MG63 (cell line): ENCODE measurements around the gene ERCC3. TPM values are rescaled to one million over a fixed set of nuclear protein-coding genes. Genes with fewer than 3 reads are reported as not detected.

Source experiments
- DNase-seq: peaks from one replicate; pipeline ENCODE4 v3.0.0-alpha.2; 2020
- H3K27me3 ChIP-seq: fragments of 250-450 bp; sonication (Bioruptor Pico); 2 replicates; pipeline ENCODE4 v1.5.1; 2020; ENCODE audit warnings: mild to moderate bottlenecking, moderate library complexity
- H3K36me3 ChIP-seq: fragments of 250-450 bp; sonication (Bioruptor Pico); 2 replicates; pipeline ENCODE4 v1.5.1; 2020; ENCODE audit warnings: mild to moderate bottlenecking, moderate library complexity
- H3K4me3 ChIP-seq: fragments of 250-450 bp; sonication (Bioruptor Pico); 2 replicates; pipeline ENCODE4 v1.5.1; 2020; ENCODE audit warnings: mild to moderate bottlenecking, moderate library complexity
- H3K9me3 ChIP-seq: fragments of 250-450 bp; sonication (Bioruptor Pico); 2 replicates; pipeline ENCODE4 v1.5.1; 2020; ENCODE audit warnings: mild to moderate bottlenecking, moderate library complexity
- total RNA-seq: library from RNA; depleted of rRNA; stranded (reverse); fragments of >200 nt; shearing (Covaris generic); gene quantifications from 2 replicates; pipeline ENCODE4 v1.2.3, GENCODE V29; 2014; ENCODE audit warnings: low replicate concordance; rRNA removed

The ERCC3 gene
- 21.4 and 35.1 TPM in 2 replicates for total RNA-seq

GRCh38 chr2:127293748-127294562, at the start of gene ERCC3:
Gene ERCC3, minus strand, starts transcription at chr2:127294144. Its CDS starts 63 bp downstream, at chr2:127294081.
- DNase-seq = peak; percentile 88
- H3K4me3 ChIP-seq = peak within 1 kb of the TSS; percentile 98
- peaks cover 44% of the 10 kb centered on the region for H3K36me3 ChIP-seq
- no peaks in the 10 kb centered on the region for H3K9me3 ChIP-seq
- no peaks in the 10 kb centered on the region for H3K27me3 ChIP-seq

DNA sequence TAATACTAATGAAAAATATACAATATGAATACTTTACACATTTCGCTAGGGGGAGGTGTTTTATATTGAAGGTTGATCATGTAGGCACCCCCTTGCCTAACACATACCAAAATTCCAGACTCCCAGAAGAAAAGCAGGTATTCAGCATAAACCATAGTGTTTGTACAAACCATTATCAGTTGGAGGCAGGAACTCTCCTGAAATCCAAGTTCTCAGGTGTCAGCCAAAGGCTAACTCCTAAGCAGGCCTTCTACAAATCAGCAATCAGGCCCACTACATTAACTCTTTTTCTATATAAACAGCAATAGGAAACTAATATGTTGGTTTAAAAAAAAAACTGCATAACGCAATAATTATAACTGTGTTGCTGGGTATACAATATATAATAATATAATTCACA, 49.3 kb upstream of the ERCC3 start:
- Histone ChIP-seq H3K27me3 (no peaks in the 10 kb centered on the region), H3K36me3 (peaks cover 12% of the 10 kb centered on the region), H3K9me3 (peaks cover 4% of the 10 kb centered on the region), H3K4me3 (no peak overlapping the region)
- no peak for DNase-seq

DNA sequence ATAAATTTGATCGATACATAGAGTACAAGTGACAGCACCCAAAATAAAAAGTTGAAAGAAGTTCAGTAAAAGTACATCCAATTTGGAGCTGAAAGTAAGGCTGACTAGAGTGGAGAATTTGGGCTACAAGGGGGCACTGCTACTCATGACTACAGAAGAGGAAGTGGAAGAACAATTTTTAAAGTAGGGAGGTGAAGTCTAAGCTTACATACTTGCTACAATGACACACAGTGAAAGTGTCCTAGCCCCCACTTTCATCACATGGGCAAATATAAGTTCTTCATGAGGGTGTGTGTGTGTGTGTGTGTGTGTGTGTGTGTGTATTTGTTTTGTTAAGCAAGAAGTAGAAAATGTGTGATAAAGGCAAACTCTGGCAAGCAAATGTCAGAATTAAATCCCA, 48.2 kb upstream of the ERCC3 start:
- peaks cover 4% of the 10 kb centered on the region for H3K9me3 ChIP-seq
- peaks cover 22% of the 10 kb centered on the region for H3K36me3 ChIP-seq
- no peak for DNase-seq
- H3K27me3 ChIP-seq = no peaks in the 10 kb centered on the region
- no peak overlapping the region for H3K4me3 ChIP-seq

- DNase-seq = no peak
- Histone ChIP-seq H3K9me3 (no peaks in the 10 kb centered on the region), H3K36me3 (peaks cover 16% of the 10 kb centered on the region), H3K4me3 (no peak overlapping the region), H3K27me3 (no peaks in the 10 kb centered on the region)
These were observed 38.4 kb upstream of the ERCC3 start for GRCh38 chr2:127332335-127332734.

DNA sequence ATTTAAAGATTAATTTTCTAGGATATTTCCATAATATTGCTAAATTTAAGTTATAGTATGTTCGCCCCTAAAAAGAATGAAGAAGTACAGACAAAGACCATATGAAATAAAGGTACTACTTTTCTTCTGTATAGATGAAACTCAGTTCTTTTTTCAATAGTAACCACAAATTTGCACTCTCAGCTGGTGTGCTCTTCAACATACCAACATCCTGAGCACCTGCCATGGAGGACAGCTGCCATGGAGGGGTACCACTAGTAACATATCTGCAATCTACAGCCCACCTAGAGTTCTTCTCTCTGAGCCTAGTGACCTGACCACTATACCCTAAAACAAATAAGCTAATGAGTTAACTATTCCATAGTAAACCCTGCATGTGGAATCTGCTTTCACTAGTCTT, 36.8 kb upstream of the ERCC3 start:
- Histone ChIP-seq H3K36me3 (peaks cover 14% of the 10 kb centered on the region; the same call in 1 of the 2 replicates), H3K4me3 (no peak overlapping the region), H3K9me3 (no peaks in the 10 kb centered on the region), H3K27me3 (no peaks in the 10 kb centered on the region)
- no peak for DNase-seq

DNA sequence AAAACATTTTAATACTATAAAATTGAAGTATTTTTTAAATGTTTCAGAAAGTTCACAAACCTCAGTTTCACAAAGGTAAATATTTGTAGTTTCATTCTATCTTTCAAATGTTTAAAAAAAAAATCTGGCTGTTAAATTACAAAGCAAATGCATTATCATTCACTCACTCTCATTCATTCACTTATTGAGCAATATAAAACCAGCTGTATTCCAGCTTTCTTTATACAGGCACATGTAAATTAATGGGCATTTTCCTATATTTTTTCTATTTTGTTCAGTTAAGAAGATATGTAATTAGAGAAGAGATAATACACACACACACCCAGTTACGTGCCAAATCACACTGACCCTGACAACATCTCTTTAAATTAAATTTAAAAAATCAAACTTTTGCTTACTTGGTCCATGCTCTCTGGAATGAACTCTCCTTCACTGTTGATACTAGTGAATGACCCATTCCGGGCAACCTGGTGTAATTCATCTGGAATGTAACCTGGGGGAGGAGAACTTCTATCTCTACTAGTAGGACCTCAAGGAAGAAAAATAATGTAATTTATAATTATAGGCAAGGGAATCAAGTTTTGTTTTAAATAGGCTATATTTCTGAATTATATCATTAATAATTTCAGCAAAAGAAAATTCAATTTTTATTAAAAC, 32.5 kb upstream of the ERCC3 start:
- no peak overlapping the region for H3K4me3 ChIP-seq
- no peaks in the 10 kb centered on the region for H3K9me3 ChIP-seq
- no peaks in the 10 kb centered on the region for H3K27me3 ChIP-seq
- DNase-seq = no peak
- peaks cover 42% of the 10 kb centered on the region for H3K36me3 ChIP-seq

DNA sequence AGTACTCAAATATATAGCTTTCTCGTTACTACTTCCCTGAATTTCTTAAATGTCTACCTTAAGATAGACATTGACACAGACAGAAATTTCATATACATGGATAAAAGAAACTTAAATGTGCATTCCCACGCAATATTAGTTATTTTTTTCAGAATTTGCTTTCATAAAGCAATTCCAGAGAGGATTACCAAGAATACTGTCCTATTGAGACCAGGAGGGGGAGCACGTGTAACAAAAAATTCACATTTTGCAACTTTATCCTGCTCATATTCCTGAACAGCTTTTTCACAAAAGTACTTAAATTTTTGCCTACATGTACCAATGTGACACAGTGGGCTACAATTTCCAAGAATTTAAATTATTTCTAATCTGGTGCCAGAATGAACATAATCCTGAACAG, 30.7 kb upstream of the ERCC3 start:
- Histone ChIP-seq H3K36me3 (peaks cover 58% of the 10 kb centered on the region), H3K9me3 (peaks cover 5% of the 10 kb centered on the region)

GRCh38 chr2:127321303-127321702, 27.4 kb upstream of the ERCC3 start:
- Histone ChIP-seq H3K36me3 (peaks cover 60% of the 10 kb centered on the region), H3K9me3 (peaks cover 5% of the 10 kb centered on the region), H3K4me3 (no peak overlapping the region), H3K27me3 (no peaks in the 10 kb centered on the region)
- no peak for DNase-seq

More for the DNA sequence above, 30.7 kb upstream of the ERCC3 start:
- no peak for DNase-seq
- no peaks in the 10 kb centered on the region for H3K27me3 ChIP-seq
- H3K4me3 ChIP-seq = no peak overlapping the region

DNA sequence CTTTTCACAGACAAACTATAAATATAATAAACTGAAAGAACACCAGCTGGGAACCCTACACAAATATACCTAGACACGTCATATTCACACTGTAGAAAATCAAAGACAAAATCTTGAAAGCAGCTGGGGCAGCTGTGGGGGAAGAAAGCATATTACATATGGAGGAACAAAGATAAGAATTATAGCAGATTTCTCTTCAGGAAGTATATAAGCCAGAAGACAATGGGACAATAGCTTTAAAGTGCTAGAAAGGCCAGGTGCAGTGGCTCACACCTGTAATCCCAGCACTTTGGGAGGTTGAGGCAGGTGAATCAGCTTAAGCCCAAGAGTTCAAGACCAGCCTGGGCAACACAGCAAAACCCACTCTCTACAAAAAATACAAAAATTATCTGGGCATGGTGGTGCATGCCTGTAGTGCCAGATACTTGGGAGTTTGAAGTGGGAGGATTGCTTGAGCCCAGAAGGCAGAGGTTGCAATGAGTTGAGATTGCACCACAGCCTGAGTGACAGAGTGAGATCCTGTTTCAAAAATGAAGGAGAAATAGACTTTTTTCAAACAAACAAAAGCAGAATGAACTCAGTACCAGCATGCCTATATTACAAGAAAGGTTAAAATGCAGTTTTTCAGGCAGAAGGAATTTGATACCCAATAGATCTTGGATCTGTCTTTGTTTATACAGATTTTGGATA, 26.8 kb upstream of the ERCC3 start:
- Histone ChIP-seq H3K27me3 (no peaks in the 10 kb centered on the region), H3K9me3 (peaks cover 5% of the 10 kb centered on the region), H3K4me3 (no peak overlapping the region), H3K36me3 (peaks cover 60% of the 10 kb centered on the region)
- no peak for DNase-seq

DNA sequence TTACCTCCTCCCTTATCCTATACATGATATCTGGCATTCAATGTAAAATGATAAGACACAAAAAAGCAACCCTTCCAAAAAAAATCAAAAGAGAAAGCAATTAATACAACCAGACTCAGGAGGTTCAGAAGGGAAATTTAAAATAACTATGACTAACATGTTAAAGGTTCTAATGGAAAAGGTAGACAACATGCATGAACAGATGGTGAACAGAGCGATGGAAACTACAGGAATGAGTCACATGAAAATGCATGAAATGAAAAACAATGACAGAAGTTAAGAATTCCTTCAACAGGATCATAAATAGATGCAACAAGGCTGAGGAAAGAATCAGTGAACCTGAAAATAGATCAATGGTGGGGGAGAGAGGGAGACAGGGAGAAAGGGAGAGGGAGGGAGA, 26.1 kb upstream of the ERCC3 start:
- Histone ChIP-seq H3K36me3 (peaks cover 62% of the 10 kb centered on the region), H3K4me3 (no peak overlapping the region), H3K9me3 (peaks cover 5% of the 10 kb centered on the region), H3K27me3 (no peaks in the 10 kb centered on the region)
- DNase-seq = no peak

GRCh38 chr2:127314193-127314988, 20.4 kb upstream of the ERCC3 start:
- Histone ChIP-seq H3K9me3 (no peaks in the 10 kb centered on the region), H3K36me3 (peaks cover 37% of the 10 kb centered on the region), H3K4me3 (no peak overlapping the region), H3K27me3 (no peaks in the 10 kb centered on the region)
- DNase-seq = no peak

DNA sequence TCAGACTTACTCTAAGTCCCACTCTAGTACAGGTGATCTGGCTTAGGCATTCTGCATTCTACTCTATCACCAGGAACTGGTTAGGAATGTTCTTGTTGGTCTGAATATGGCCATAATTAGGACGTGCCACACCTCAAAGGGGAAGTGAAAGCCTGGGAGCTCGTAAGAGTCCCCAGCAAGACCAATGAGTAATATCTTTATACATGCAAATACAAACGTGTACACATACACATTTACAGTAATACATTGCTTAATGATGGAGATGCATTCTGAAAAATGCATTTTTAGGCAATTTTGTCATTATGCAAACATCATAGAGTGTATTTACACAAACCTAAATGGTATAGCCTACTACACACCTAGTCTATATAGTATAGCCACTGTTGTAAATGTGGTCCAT, 19.5 kb upstream of the ERCC3 start:
- Histone ChIP-seq H3K27me3 (no peaks in the 10 kb centered on the region), H3K4me3 (no peak overlapping the region), H3K9me3 (no peaks in the 10 kb centered on the region), H3K36me3 (peaks cover 36% of the 10 kb centered on the region)
- no peak for DNase-seq

DNA sequence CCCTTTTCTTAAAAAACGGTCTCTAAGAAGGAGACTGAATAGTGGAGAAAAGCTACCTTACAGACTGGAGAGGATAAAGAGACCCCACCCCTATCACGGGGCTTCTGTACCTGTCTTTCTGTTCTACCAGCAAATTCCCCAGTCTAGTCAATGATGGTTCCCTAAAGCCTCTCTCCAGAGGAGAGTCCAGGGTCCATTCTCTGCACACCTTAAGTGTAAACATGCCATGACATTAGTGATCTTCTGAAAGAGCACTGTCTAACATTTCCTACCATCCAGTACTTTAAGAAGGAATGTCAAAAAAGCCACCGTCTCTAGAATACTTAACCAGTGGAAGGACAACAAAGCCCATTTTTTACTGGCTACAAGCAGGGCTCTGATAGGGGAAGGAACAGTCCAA, 17.0 kb upstream of the ERCC3 start:
- DNase-seq = no peak
- Histone ChIP-seq H3K9me3 (no peaks in the 10 kb centered on the region), H3K27me3 (no peaks in the 10 kb centered on the region), H3K36me3 (peaks cover 37% of the 10 kb centered on the region), H3K4me3 (no peak overlapping the region)

DNA sequence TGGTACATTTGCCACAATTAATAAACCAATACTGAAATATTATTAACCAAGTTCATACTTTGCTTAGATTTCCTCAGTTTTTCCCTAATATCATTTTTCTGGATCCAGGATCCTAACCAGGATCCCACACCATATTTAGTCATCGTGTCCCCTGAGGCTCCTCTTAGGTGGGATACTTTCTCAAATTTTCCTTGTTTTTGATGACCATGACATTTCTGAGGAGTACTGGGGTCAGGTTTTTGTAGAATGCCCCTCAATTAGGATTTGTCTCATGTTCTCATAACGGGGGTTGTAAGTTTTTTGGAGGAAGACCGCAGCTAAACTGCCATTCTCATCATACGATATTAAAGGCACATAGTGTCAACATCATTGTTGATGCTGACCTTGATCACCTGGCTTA, 15.5 kb upstream of the ERCC3 start:
- DNase-seq = no peak
- Histone ChIP-seq H3K36me3 (peaks cover 31% of the 10 kb centered on the region), H3K4me3 (no peak overlapping the region), H3K27me3 (no peaks in the 10 kb centered on the region), H3K9me3 (no peaks in the 10 kb centered on the region)

DNA sequence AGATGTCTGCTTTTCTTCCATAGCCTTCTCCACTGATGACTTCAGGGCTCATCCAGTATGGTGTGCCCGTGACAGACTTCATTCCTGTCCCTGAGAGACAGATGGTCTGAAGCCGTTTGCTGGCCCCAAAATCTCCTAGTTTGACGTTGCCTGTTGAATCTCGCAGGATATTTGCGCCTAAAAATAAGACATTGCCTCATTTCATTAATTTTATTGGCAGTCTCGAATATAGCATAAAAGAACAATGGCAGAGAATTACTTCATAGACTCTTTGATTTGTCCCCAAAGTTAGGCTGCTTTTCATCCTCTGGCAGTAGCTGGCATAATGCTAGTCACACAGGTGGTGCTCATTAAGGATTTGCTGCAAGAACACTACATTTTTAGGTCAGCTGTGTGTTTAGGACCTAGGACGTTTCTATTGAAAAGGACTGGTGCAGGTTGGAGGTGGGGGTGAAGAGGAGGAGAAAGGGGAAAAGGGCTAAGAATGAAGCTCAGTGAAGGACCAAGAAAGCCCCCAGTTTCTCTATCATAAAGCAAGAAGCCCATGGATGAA, 14.7 kb upstream of the ERCC3 start:
- no peak overlapping the region for H3K4me3 ChIP-seq
- H3K9me3 ChIP-seq = no peaks in the 10 kb centered on the region
- DNase-seq = no peak
- H3K36me3 ChIP-seq = peaks cover 22% of the 10 kb centered on the region
- H3K27me3 ChIP-seq = no peaks in the 10 kb centered on the region

DNA sequence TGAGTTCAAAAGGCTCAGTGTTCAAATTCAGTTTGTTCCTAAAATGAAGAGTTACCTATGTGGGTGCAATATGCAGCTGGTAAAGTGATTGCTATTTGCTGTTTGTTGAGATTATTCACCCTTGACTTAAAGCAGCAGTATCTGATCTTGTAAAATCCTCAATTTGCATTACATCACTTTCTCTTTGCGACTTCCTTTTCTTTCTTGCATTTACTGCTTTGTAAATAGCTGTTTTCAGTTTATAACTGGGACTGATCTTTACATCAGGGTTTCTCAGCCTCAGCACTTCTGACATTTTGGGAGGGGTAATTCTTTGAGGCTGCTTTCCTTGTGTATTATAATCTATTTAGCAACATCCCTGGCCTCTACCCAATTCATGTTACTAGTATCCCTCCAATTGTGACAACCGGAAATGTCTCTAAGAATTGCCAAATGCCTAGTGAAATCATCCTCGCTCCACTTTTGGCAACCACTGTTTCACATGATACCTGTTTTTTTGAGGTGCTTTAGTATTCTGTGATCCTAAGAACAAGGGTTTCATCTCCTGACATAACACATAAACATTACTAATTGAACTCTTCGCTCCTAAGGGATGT, 12.1 kb upstream of the ERCC3 start:
- H3K9me3 ChIP-seq = no peaks in the 10 kb centered on the region
- no peaks in the 10 kb centered on the region for H3K27me3 ChIP-seq
- DNase-seq = no peak
- H3K36me3 ChIP-seq = peaks cover 15% of the 10 kb centered on the region
- H3K4me3 ChIP-seq = no peak overlapping the region
